ENCODE measurements around the gene ARRDC4.

The ARRDC4 gene

GRCh38 chr15:98017150-98017964 lies 56.9 kb downstream of the ARRDC4 start:
- WGBS, result 93% methylated on average over 10 of the region's 10 CpGs
- H3K9me3 ChIP-seq (ENCODE audit: insufficient read depth, low read depth, low read length), result no peaks in the 10 kb centered on the region
- no peaks in the 10 kb centered on the region for H3K36me3 ChIP-seq (ENCODE audit: insufficient read depth, low read length)
- H3K9ac ChIP-seq (ENCODE audit: low read depth, low read length), result no peak overlapping the region
- no peaks in the 10 kb centered on the region for H3K4me1 ChIP-seq (ENCODE audit: insufficient read depth, low read length)
- H3K27ac ChIP-seq (ENCODE audit: low read depth, low read length), result no peak overlapping the region
- no peak overlapping the region for H3K4me3 ChIP-seq (ENCODE audit: low read length)
- H3K27me3 ChIP-seq (ENCODE audit: insufficient read depth, low read length), result no peaks in the 10 kb centered on the region

DNA sequence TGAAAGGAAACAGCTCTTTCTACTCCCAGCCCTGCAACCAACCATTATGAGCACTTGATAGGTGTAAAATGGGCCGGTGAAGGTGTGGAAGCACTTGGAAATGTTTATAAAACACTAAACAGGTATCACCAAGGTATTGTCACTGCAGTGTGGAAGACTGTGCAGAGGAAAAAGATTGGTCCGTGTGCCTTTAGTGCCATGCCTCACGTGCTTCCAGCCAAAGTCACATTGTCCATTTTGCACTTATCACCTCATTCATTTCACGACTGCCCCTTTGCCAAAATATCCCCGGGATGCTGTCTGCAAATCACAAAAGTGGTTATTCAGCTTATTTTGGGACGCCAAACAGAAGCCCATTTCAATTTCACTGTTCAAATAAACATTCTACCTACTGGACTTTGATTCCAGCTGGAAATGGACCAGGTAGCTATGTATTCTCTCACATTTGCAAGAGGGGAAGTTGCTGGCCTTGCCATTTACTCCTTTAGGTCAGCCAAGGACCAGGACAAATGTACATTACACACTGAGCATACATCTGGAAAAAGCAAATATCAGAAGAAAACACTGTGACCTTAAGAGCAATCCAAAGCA lies 58.4 kb downstream of the ARRDC4 start:
- H3K27ac ChIP-seq (ENCODE audit: low read depth, low read length), result no peak overlapping the region
- 83% methylated on average over 6 of the region's 6 CpGs for WGBS
- no peaks in the 10 kb centered on the region for H3K9me3 ChIP-seq (ENCODE audit: insufficient read depth, low read depth, low read length)
- H3K9ac ChIP-seq (ENCODE audit: low read depth, low read length), result no peak overlapping the region
- H3K4me3 ChIP-seq (ENCODE audit: low read length), result no peak overlapping the region
- no peaks in the 10 kb centered on the region for H3K27me3 ChIP-seq (ENCODE audit: insufficient read depth, low read length)
- no peaks in the 10 kb centered on the region for H3K4me1 ChIP-seq (ENCODE audit: insufficient read depth, low read length)
- no peaks in the 10 kb centered on the region for H3K36me3 ChIP-seq (ENCODE audit: insufficient read depth, low read length)

Measured in HUES64 (cell line).